A549 (cell line): ENCODE data around the gene HSPG2.

Experiments used
- FOSL2 ChIP-seq, 2 experiments: fragments of 450-650 bp in 1 of 2; fragments of >200 bp in 1 of 2; sonication (Bioruptor Twin) in 1 of 2; formaldehyde crosslinking; IDR thresholded peaks; 2 replicates each; pipeline versions ENCODE4 v1.5.0 to v1.6.1; 2016 to 2020; ENCODE audit warnings: mild to moderate bottlenecking in 1 of 2, moderate library complexity in 1 of 2
- POLR2A ChIP-seq: IDR thresholded peaks from 2 replicates; pipeline ENCODE4 v1.6.1; 2012; ENCODE audit warnings: mild to moderate bottlenecking, low read length
- RAD21 ChIP-seq, 2 experiments: fragments of >200 bp in 1 of 2; sonication (Bioruptor Twin) in 1 of 2; formaldehyde crosslinking in 1 of 2; IDR thresholded peaks in 1 of 2; conservative IDR thresholded peaks in 1 of 2; 2 replicates in 1 of 2; 3 replicates in 1 of 2; pipeline ENCODE4 v1.6.1; 2012 to 2018; ENCODE audit warnings: inconsistent platforms in 1 of 2
- SREBF2 ChIP-seq: fragments of 450-650 bp; IDR thresholded peaks from 2 replicates; pipeline ENCODE4 v1.6.1; 2014; ENCODE audit warnings: mild to moderate bottlenecking, moderate library complexity
- USF2 ChIP-seq: fragments of 450-650 bp; IDR thresholded peaks from 2 replicates; pipeline ENCODE4 v1.6.1; 2014; ENCODE audit warnings: antibody characterized with exemption

- TF ChIP-seq SREBF2 = no peak
- TF ChIP-seq FOSL2 (IDR thresholded peaks at IDR 0.05) = no peak
- no peak for TF ChIP-seq FOSL2 (CRISPR knock-in tag; IDR thresholded peaks at IDR 0.05)
- TF ChIP-seq USF2 = no peak
- TF ChIP-seq POLR2A = no peak
- no peak for TF ChIP-seq RAD21 (conservative IDR thresholded peaks at IDR 0.05 in 1 of 2, IDR thresholded peaks at IDR 0.05 in 1 of 2)
Observed at GRCh38 chr1:21839337-21840037, 97.6 kb downstream of the HSPG2 start.
